Vagina (tissue), 2 donors: ENCODE results near the gene ETHE1.

Source experiments
- CTCF ChIP-seq, 3 experiments: fragments of 450-650 bp in 2 of 3; fragments of 200-600 bp in 1 of 3; sonication (generic) in 1 of 3; IDR thresholded peaks; one replicate each; pipeline ENCODE4 v1.5.1; 2017 to 2019; ENCODE audit warnings: antibody characterized with exemption in 3 of 3, mild to moderate bottlenecking in 2 of 3, moderate library complexity in 2 of 3
- POLR2A ChIP-seq, 2 donors: fragments of 450-650 bp; IDR thresholded peaks; one replicate each; pipeline ENCODE4 v1.6.1; 2017; ENCODE audit warnings: antibody characterized with exemption in 2 of 2, mild to moderate bottlenecking in 2 of 2, moderate library complexity in 2 of 2
- POLR2AphosphoS5 ChIP-seq, 2 donors: sonication (generic); formaldehyde crosslinking; IDR thresholded peaks; one replicate each; pipeline ENCODE4 v1.9.0; 2017; ENCODE audit warnings: antibody characterized with exemption in 2 of 2, mild to moderate bottlenecking in 2 of 2, low read depth in 1 of 2; ENCODE audit not compliant: insufficient read depth in 1 of 2

- TF ChIP-seq CTCF (IDR thresholded peaks at IDR 0.05) (no peak), POLR2AphosphoS5 (IDR thresholded peaks at IDR 0.05; ENCODE audit: insufficient read depth in 1 of 2, low read depth in 1 of 2) (peak; percentile 82 to 91), POLR2A (IDR thresholded peaks at IDR 0.05) (peak in 1 of 2 donors; percentile 13)
Observed at GRCh38 chr19:43575156-43575950, 48.4 kb upstream of the ETHE1 start, which contains the start of the genes PINLYP and XRCC1.
